H1 (cell line): ENCODE results near the gene CACUL1.

Source experiments
- CTCF ChIP-seq, 3 experiments: IDR thresholded peaks; 1 replicate in 2 of 3; 2 replicates in 1 of 3; pipeline versions ENCODE4 v1.5.1 to v1.6.1; 2011; ENCODE audit warnings: low read length in 3 of 3, mild to moderate bottlenecking in 3 of 3, inconsistent platforms in 2 of 3, low read depth in 1 of 3, moderate library complexity in 1 of 3; ENCODE audit not compliant: insufficient read depth in 1 of 3; ENCODE audit errors: control extremely low read depth in 1 of 3
- GABPA ChIP-seq: IDR thresholded peaks from 2 replicates; pipeline ENCODE4 v1.6.1; 2011; ENCODE audit warnings: mild to moderate bottlenecking, low read length, moderate library complexity, borderline replicate concordance; ENCODE audit not compliant: insufficient read depth
- HDAC2 ChIP-seq, 2 experiments: fragments of 300-600 bp in 1 of 2; sonication (generic) in 1 of 2; IDR thresholded peaks; 2 replicates each; pipeline ENCODE4 v1.6.1; 2011 to 2012; ENCODE audit warnings: low read depth in 2 of 2, low read length in 2 of 2, mild to moderate bottlenecking in 2 of 2, moderate library complexity in 2 of 2, borderline replicate concordance in 1 of 2, inconsistent platforms in 1 of 2
- MAX ChIP-seq: IDR thresholded peaks from 2 replicates; pipeline ENCODE4 v1.6.1; 2012; ENCODE audit warnings: inconsistent platforms
- POLR2A ChIP-seq, 2 experiments: IDR thresholded peaks; 1 replicate in 1 of 2; 2 replicates in 1 of 2; pipeline ENCODE4 v1.6.1; 2011; ENCODE audit warnings: low read depth in 2 of 2, low read length in 2 of 2, mild to moderate bottlenecking in 2 of 2; ENCODE audit errors: control extremely low read depth in 1 of 2
- SP4 ChIP-seq: IDR thresholded peaks from 2 replicates; pipeline ENCODE4 v1.6.1; 2012; ENCODE audit warnings: low read length, inconsistent platforms

- TF ChIP-seq CTCF (IDR thresholded peaks at IDR 0.05; ENCODE audit: control extremely low read depth in 1 of 3, insufficient read depth in 1 of 3, low read depth in 1 of 3, low read length in 3 of 3) (no peak), POLR2A (IDR thresholded peaks at IDR 0.05; ENCODE audit: control extremely low read depth in 1 of 2, low read depth in 2 of 2, low read length in 2 of 2) (peak in 1 of 2 experiments; percentile 83; a peak in 2 of 3 replicates), SP4 (no peak), MAX (no peak), GABPA (no peak), HDAC2 (IDR thresholded peaks at IDR 0.05; ENCODE audit: borderline replicate concordance in 1 of 2, low read depth in 2 of 2, low read length in 2 of 2) (no peak)
These were observed 578 bp downstream of the CACUL1 start for GRCh38 chr10:118754229-118754555.
